ENCODE results near the gene ILKAP.

ILKAP gene

GRCh38 chr2:238237431-238238135 is 34.1 kb upstream of the ILKAP start:
- no peak for DNase-seq (ENCODE audit: low read depth in 2 of 2)

- DNase-seq (ENCODE audit: low read depth in 2 of 2), result no peak
Observed at GRCh38 chr2:238236571-238236970, 33.1 kb upstream of the ILKAP start.

GRCh38 chr2:238235856-238236255 is 32.4 kb upstream of the ILKAP start:
- no peak for DNase-seq (ENCODE audit: low read depth in 2 of 2)

GRCh38 chr2:238235331-238235732 is 31.8 kb upstream of the ILKAP start:
- DNase-seq (ENCODE audit: low read depth in 2 of 2), result no peak

GRCh38 chr2:238233625-238234024 is 30.1 kb upstream of the ILKAP start:
- DNase-seq (ENCODE audit: low read depth in 2 of 2), result no peak

- no peak for DNase-seq (ENCODE audit: low read depth in 2 of 2)
Observed at GRCh38 chr2:238231809-238232208, 28.3 kb upstream of the ILKAP start.

- peak; percentile 61 to 69 for DNase-seq (ENCODE audit: low read depth in 2 of 2)
Observed at GRCh38 chr2:238231251-238231793, 27.8 kb upstream of the ILKAP start.

- no peak for DNase-seq (ENCODE audit: low read depth in 2 of 2)
Observed at GRCh38 chr2:238230699-238231098, 27.2 kb upstream of the ILKAP start.

GRCh38 chr2:238228700-238229099 is 25.2 kb upstream of the ILKAP start:
- no peak for DNase-seq (ENCODE audit: low read depth in 2 of 2)

GRCh38 chr2:238227587-238228032 is 24.1 kb upstream of the ILKAP start:
- no peak for DNase-seq (ENCODE audit: low read depth in 2 of 2)

- DNase-seq (ENCODE audit: low read depth in 2 of 2), result no peak
Observed at GRCh38 chr2:238226698-238227586, 23.4 kb upstream of the ILKAP start.

- DNase-seq (ENCODE audit: low read depth in 2 of 2), result no peak
Observed at GRCh38 chr2:238225911-238226697, 22.6 kb upstream of the ILKAP start.

GRCh38 chr2:238225121-238225520 is 21.6 kb upstream of the ILKAP start:
- no peak for DNase-seq (ENCODE audit: low read depth in 2 of 2)

GRCh38 chr2:238224356-238225035 is 21.0 kb upstream of the ILKAP start:
- no peak for DNase-seq (ENCODE audit: low read depth in 2 of 2)

- DNase-seq (ENCODE audit: low read depth in 2 of 2), result no peak
Observed at GRCh38 chr2:238220892-238221521, 17.5 kb upstream of the ILKAP start.

GRCh38 chr2:238220274-238220891 is 16.9 kb upstream of the ILKAP start:
- DNase-seq (ENCODE audit: low read depth in 2 of 2), result no peak

- no peak for DNase-seq (ENCODE audit: low read depth in 2 of 2)
Observed at GRCh38 chr2:238216651-238217184, 13.2 kb upstream of the ILKAP start.

- no peak for DNase-seq (ENCODE audit: low read depth in 2 of 2)
Observed at GRCh38 chr2:238207006-238207405, 3.5 kb upstream of the ILKAP start.

- no peak for DNase-seq (ENCODE audit: low read depth in 2 of 2)
Observed at GRCh38 chr2:238203973-238204683, 633 bp upstream of the ILKAP start.
